OCI-LY1 (cell line): ENCODE measurements around the gene MDH1B.

ENCODE experiments used
- EZH2 ChIP-seq: fragments of 200-600 bp; sonication (generic), shearing (Covaris generic); IDR thresholded peaks from 2 replicates; pipeline ENCODE4 v1.8.0; 2017; ENCODE audit warnings: borderline replicate concordance, mixed run types, mild to moderate bottlenecking, antibody characterized with exemption, low read length, moderate library complexity, mixed read lengths
- TF ChIP-seq, protein P1 (sequence below): fragments of 200-600 bp; sonication (generic), shearing (Covaris generic); IDR thresholded peaks from 2 replicates; pipeline ENCODE4 v1.5.1; 2017; ENCODE audit warnings: mild to moderate bottlenecking, antibody characterized with exemption, low read length, moderate library complexity, mixed read lengths

GRCh38 chr2:206764673-206765241 lies 371 bp downstream of the MDH1B start:
- TF ChIP-seq, protein P1, sequence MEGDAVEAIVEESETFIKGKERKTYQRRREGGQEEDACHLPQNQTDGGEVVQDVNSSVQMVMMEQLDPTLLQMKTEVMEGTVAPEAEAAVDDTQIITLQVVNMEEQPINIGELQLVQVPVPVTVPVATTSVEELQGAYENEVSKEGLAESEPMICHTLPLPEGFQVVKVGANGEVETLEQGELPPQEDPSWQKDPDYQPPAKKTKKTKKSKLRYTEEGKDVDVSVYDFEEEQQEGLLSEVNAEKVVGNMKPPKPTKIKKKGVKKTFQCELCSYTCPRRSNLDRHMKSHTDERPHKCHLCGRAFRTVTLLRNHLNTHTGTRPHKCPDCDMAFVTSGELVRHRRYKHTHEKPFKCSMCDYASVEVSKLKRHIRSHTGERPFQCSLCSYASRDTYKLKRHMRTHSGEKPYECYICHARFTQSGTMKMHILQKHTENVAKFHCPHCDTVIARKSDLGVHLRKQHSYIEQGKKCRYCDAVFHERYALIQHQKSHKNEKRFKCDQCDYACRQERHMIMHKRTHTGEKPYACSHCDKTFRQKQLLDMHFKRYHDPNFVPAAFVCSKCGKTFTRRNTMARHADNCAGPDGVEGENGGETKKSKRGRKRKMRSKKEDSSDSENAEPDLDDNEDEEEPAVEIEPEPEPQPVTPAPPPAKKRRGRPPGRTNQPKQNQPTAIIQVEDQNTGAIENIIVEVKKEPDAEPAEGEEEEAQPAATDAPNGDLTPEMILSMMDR, result no peak
- no peak for TF ChIP-seq EZH2
